T-helper 2 cell treated with Interferon-gamma antibody and Interleukin-4, amounts not matched to agents 5 μg/mL and 100 μg/mL, for 36 hours (primary cell): Measurements from ENCODE around the gene RGS6.
"Not testable (repeated sequence)": the region's sequence is repeated elsewhere in the genome, so short reads cannot be mapped to it uniquely, and the experiment has no call there.

Source experiments
- DNase-seq: peaks from one replicate; pipeline ENCODE4 v3.0.0; 2021; ENCODE audit warnings: low spot score
- H3K27ac Mint-ChIP-seq: one replicate; pipeline ENCODE4 v1.8.0; 2021; ENCODE audit warnings: mild to moderate bottlenecking, mixed read lengths
- H3K27me3 Mint-ChIP-seq: one replicate; pipeline ENCODE4 v1.8.0; 2021; ENCODE audit warnings: low read depth, mixed read lengths
- H3K36me3 Mint-ChIP-seq: one replicate; pipeline ENCODE4 v1.8.0; 2021; ENCODE audit warnings: low read depth, mixed read lengths
- H3K4me1 Mint-ChIP-seq: one replicate; pipeline ENCODE4 v1.8.0; 2021; ENCODE audit warnings: low read depth, mixed read lengths
- H3K4me3 Mint-ChIP-seq: one replicate; pipeline ENCODE4 v1.8.0; 2022; ENCODE audit warnings: mild to moderate bottlenecking, moderate library complexity, mixed read lengths
- H3K9me3 Mint-ChIP-seq: one replicate; pipeline ENCODE4 v1.8.0; 2021; ENCODE audit warnings: mixed read lengths

RGS6 gene

GRCh38 chr14:72466325-72466724, 534.1 kb downstream of the RGS6 start:
- H3K27me3 Mint-ChIP-seq = peaks cover 49% of the 10 kb centered on the region
- peaks cover 12% of the 10 kb centered on the region for H3K36me3 Mint-ChIP-seq
- peaks cover 4% of the 10 kb centered on the region for H3K4me1 Mint-ChIP-seq
- H3K27ac Mint-ChIP-seq = no peak overlapping the region
- H3K9me3 Mint-ChIP-seq = peaks cover 25% of the 10 kb centered on the region
- no peak overlapping the region for H3K4me3 Mint-ChIP-seq
- DNase-seq = no peak

GRCh38 chr14:72471346-72471745, 539.1 kb downstream of the RGS6 start:
- Mint-ChIP-seq H3K4me3 (no peak overlapping the region), H3K27me3 (peaks cover 14% of the 10 kb centered on the region), H3K9me3 (peaks cover 11% of the 10 kb centered on the region), H3K36me3 (peaks cover 6% of the 10 kb centered on the region), H3K27ac (no peak overlapping the region), H3K4me1 (peaks cover 33% of the 10 kb centered on the region)
- no peak for DNase-seq

GRCh38 chr14:72472845-72473244, 540.6 kb downstream of the RGS6 start:
- H3K4me3 Mint-ChIP-seq = no peak overlapping the region
- no peak for DNase-seq
- peaks cover 12% of the 10 kb centered on the region for H3K27me3 Mint-ChIP-seq
- H3K4me1 Mint-ChIP-seq = peaks cover 47% of the 10 kb centered on the region
- no peak overlapping the region for H3K27ac Mint-ChIP-seq
- peaks cover 1% of the 10 kb centered on the region for H3K36me3 Mint-ChIP-seq
- H3K9me3 Mint-ChIP-seq = no peaks in the 10 kb centered on the region

- peak; percentile 86 for DNase-seq
- H3K27ac Mint-ChIP-seq = peak overlapping the region; percentile 92
- peaks cover 69% of the 10 kb centered on the region for H3K4me1 Mint-ChIP-seq
- H3K27me3 Mint-ChIP-seq = no peaks in the 10 kb centered on the region
- peaks cover under 1% of the 10 kb centered on the region for H3K9me3 Mint-ChIP-seq
- peaks cover 5% of the 10 kb centered on the region for H3K36me3 Mint-ChIP-seq
- peak overlapping the region; percentile 80 for H3K4me3 Mint-ChIP-seq
Observed at GRCh38 chr14:72476657-72477499, 544.6 kb downstream of the RGS6 start.

GRCh38 chr14:72477578-72477977, 545.3 kb downstream of the RGS6 start:
- not testable (repeated sequence) for H3K9me3 Mint-ChIP-seq, DNase-seq, H3K27me3 Mint-ChIP-seq
- Mint-ChIP-seq H3K27ac (peak overlapping the region; percentile 92), H3K4me1 (peaks cover 69% of the 10 kb centered on the region), H3K4me3 (peak overlapping the region; percentile 80), H3K36me3 (peaks cover 11% of the 10 kb centered on the region)

- no peak overlapping the region for H3K27ac Mint-ChIP-seq
- H3K36me3 Mint-ChIP-seq = peaks cover 17% of the 10 kb centered on the region
Observed at GRCh38 chr14:72478471-72478893, 546.3 kb downstream of the RGS6 start.

GRCh38 chr14:72479461-72479931, 547.3 kb downstream of the RGS6 start:
- Mint-ChIP-seq H3K4me1 (peaks cover 65% of the 10 kb centered on the region), H3K36me3 (peaks cover 22% of the 10 kb centered on the region), H3K4me3 (peak overlapping the region; percentile 16), H3K27ac (peak overlapping the region; percentile 65), H3K9me3 (peaks cover 21% of the 10 kb centered on the region), H3K27me3 (no peaks in the 10 kb centered on the region)
- no peak for DNase-seq

More at GRCh38 chr14:72478471-72478893, 546.3 kb downstream of the RGS6 start:
- H3K4me3 Mint-ChIP-seq = no peak overlapping the region
- peaks cover 68% of the 10 kb centered on the region for H3K4me1 Mint-ChIP-seq
- peaks cover 14% of the 10 kb centered on the region for H3K9me3 Mint-ChIP-seq
- no peak for DNase-seq
- H3K27me3 Mint-ChIP-seq = no peaks in the 10 kb centered on the region

GRCh38 chr14:72480464-72481243, 548.4 kb downstream of the RGS6 start:
- H3K27me3 Mint-ChIP-seq = no peaks in the 10 kb centered on the region
- peaks cover 28% of the 10 kb centered on the region for H3K9me3 Mint-ChIP-seq
- no peak for DNase-seq
- H3K4me3 Mint-ChIP-seq = peak overlapping the region; percentile 68
- peaks cover 26% of the 10 kb centered on the region for H3K36me3 Mint-ChIP-seq
- peaks cover 61% of the 10 kb centered on the region for H3K4me1 Mint-ChIP-seq
- peak overlapping the region; percentile 80 for H3K27ac Mint-ChIP-seq

DNA sequence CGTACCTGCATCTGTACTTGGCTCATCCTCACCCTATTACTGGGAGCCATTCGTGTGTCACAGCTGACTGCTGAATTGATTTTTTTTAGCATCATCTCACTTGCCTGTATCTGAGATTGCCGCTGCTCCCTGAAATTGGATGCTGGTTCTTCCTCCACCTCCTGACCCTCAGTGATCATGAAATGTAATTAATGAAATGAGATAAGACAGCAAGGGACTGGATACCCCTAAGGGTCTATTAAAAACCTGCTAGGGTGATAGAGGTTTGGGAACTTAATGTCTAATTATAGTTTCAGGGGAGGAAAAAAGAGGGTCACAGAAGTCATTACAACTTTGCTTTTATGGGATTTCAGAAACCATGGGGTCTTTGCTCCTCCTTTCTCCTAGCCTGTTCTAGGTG, 551.1 kb downstream of the RGS6 start:
- Mint-ChIP-seq H3K27ac (no peak overlapping the region), H3K27me3 (peaks cover 10% of the 10 kb centered on the region), H3K9me3 (peaks cover 45% of the 10 kb centered on the region), H3K36me3 (peaks cover 26% of the 10 kb centered on the region), H3K4me1 (peaks cover 36% of the 10 kb centered on the region), H3K4me3 (no peak overlapping the region)
- DNase-seq = no peak

GRCh38 chr14:72485695-72486094, 553.5 kb downstream of the RGS6 start:
- peaks cover 18% of the 10 kb centered on the region for H3K4me1 Mint-ChIP-seq
- H3K36me3 Mint-ChIP-seq = peaks cover 29% of the 10 kb centered on the region

DNA sequence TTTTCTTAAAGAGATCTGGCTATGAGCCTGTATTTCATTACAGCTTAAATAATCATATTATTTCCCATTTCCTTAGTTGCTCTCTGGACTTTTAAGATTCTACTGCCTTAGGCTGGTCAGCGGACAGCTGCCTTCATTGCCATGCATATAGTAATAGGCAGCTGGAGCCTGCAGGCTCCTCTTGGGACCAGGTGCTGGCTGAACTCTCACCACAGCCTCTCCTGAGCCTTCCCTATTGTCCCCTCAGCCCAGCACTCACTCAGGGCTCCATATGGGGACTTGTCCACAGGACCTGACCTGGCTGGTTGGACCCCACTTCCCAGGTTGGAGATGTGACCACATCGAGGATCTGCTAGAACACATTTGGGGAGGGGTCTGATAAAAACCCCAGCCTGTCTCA, 556.3 kb downstream of the RGS6 start:
- Mint-ChIP-seq H3K36me3 (peaks cover 25% of the 10 kb centered on the region), H3K9me3 (peaks cover 62% of the 10 kb centered on the region), H3K4me3 (no peak overlapping the region), H3K4me1 (peaks cover 2% of the 10 kb centered on the region), H3K27me3 (peaks cover 27% of the 10 kb centered on the region), H3K27ac (no peak overlapping the region)
- no peak for DNase-seq

More at GRCh38 chr14:72485695-72486094, 553.5 kb downstream of the RGS6 start:
- Mint-ChIP-seq H3K27ac (no peak overlapping the region), H3K27me3 (peaks cover 25% of the 10 kb centered on the region), H3K9me3 (peaks cover 65% of the 10 kb centered on the region), H3K4me3 (no peak overlapping the region)
- no peak for DNase-seq

DNA sequence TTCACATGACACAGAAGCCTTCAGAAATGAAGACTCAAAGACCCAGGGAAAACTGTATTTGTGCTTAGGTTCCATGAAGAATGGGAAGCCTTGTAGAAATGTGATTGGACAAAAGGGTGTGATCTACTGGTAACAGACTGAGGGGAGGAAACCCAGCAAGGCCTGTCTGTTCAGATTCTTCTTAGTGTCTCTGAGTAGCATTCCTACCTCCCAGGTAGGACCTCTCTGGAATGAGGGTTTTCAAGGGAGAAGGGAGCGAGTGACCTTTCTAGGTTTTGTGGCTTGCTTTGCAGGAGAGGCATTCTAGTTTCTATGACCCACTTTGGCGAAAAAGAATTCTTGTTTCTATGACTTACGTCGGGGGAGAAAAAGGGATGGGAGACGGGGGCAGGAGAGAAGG, 560.0 kb downstream of the RGS6 start:
- Mint-ChIP-seq H3K4me3 (no peak overlapping the region), H3K4me1 (no peaks in the 10 kb centered on the region), H3K36me3 (peaks cover 19% of the 10 kb centered on the region), H3K27me3 (peaks cover 49% of the 10 kb centered on the region), H3K27ac (no peak overlapping the region), H3K9me3 (peaks cover 56% of the 10 kb centered on the region)
- no peak for DNase-seq

DNA sequence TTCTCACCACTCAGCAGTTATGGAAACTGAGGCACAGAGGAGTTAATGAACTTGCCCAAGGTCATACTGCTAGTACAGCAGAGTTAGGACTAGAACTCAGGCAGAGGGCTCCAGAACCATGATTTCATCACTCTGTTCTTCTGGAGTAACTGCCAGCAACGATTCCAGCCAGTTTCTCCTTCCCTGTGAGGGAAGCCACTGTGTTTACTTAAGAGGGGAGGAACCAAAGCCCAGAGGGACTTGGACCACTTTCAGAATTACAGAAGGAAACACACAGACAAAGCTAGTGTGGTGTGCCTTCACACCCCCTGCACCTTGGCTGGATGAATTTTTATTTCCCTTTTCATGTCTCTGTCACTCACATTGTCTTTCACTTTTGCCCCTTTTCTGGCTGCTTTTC, 563.4 kb downstream of the RGS6 start:
- peaks cover 29% of the 10 kb centered on the region for H3K9me3 Mint-ChIP-seq

DNA sequence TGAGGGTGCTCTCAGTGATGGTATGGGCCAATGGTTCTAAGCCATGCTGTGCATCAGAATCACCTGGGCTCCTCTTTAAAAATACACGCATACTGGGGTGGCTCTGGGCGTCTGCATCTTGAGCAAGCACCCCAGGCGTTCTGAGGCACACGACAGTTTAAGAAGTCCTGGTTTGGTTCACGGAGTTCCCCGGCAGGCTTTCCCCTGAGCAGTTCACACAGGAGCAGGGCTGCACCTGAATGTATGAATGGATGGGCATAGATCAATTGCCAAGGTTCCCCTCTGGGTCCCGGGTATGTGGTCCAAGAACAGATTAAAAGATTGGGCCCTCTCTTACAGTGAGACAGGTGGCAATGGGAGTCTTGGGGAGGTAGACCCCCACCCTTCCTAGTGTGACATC, 566.4 kb downstream of the RGS6 start:
- Mint-ChIP-seq H3K4me3 (no peak overlapping the region), H3K36me3 (peaks cover 3% of the 10 kb centered on the region), H3K27ac (no peak overlapping the region), H3K27me3 (peaks cover 56% of the 10 kb centered on the region), H3K9me3 (peaks cover 23% of the 10 kb centered on the region), H3K4me1 (peaks cover 2% of the 10 kb centered on the region)
- no peak for DNase-seq

More for the DNA sequence above, 563.4 kb downstream of the RGS6 start:
- H3K4me1 Mint-ChIP-seq = no peaks in the 10 kb centered on the region
- DNase-seq = no peak
- peaks cover 44% of the 10 kb centered on the region for H3K27me3 Mint-ChIP-seq
- H3K4me3 Mint-ChIP-seq = no peak overlapping the region
- no peak overlapping the region for H3K27ac Mint-ChIP-seq
- H3K36me3 Mint-ChIP-seq = peaks cover 12% of the 10 kb centered on the region
